CD14-positive monocyte (primary cell): Measurements from ENCODE around the gene CFAP53. TPM values are rescaled to one million over a fixed set of nuclear protein-coding genes. Genes with fewer than 3 reads are reported as not detected.

Source experiments
- DNase-seq, 3 donors: peaks; one replicate each; pipeline ENCODE4 v3.0.0-alpha.2; 2011 to 2022
- H2AFZ ChIP-seq: 2 replicates; pipeline ENCODE4 v1.6.0; 2012; ENCODE audit warnings: mild to moderate bottlenecking, low read depth, low read length, inconsistent platforms; ENCODE audit not compliant: insufficient read depth, poor library complexity, severe bottlenecking
- H3K27ac ChIP-seq, 2 donors: 1 replicate in 1 of 2; 2 replicates in 1 of 2; pipeline ENCODE4 v1.5.1; 2012 to 2013; ENCODE audit warnings: low read length in 2 of 2, control low read depth in 1 of 2, inconsistent platforms in 1 of 2, low read depth in 1 of 2, mild to moderate bottlenecking in 1 of 2
- H3K27me3 ChIP-seq, 2 donors: one replicate each; pipeline versions ENCODE4 v1.6.0 to v1.6.1; 2011 to 2013; ENCODE audit warnings: low read length in 2 of 2; ENCODE audit not compliant: control insufficient read depth in 2 of 2, insufficient read depth in 2 of 2
- H3K36me3 ChIP-seq, 2 donors: replicated peaks in 1 of 2; 1 replicate in 1 of 2; 2 replicates in 1 of 2; pipeline versions ENCODE4 v1.5.1 to v1.6.1; 2012 to 2013; ENCODE audit warnings: low read length in 2 of 2, control low read depth in 1 of 2, inconsistent platforms in 1 of 2, mild to moderate bottlenecking in 1 of 2; ENCODE audit not compliant: insufficient read depth in 2 of 2, control insufficient read depth in 1 of 2
- H3K4me1 ChIP-seq, 2 donors: 1 replicate in 1 of 2; 2 replicates in 1 of 2; pipeline versions ENCODE4 v1.5.1 to v1.6.1; 2012 to 2013; ENCODE audit warnings: low read length in 2 of 2, control low read depth in 1 of 2, inconsistent platforms in 1 of 2, mild to moderate bottlenecking in 1 of 2, moderate library complexity in 1 of 2; ENCODE audit not compliant: insufficient read depth in 2 of 2, control insufficient read depth in 1 of 2
- H3K4me2 ChIP-seq: replicated peaks from 2 replicates; pipeline ENCODE3; 2012; ENCODE audit warnings: low read length, moderate library complexity, mild to moderate bottlenecking; ENCODE audit not compliant: poor library complexity, severe bottlenecking; ENCODE audit errors: extremely low read depth
- H3K4me3 ChIP-seq, 3 experiments: fragments of 200-600 bp in 1 of 3; sonication (generic) in 1 of 3; replicated peaks in 1 of 3; 1 replicate in 2 of 3; 2 replicates in 1 of 3; pipeline ENCODE4 v1.5.1; 2011 to 2013; ENCODE audit warnings: low read length in 3 of 3, mild to moderate bottlenecking in 3 of 3, control low read depth in 2 of 3, low read depth in 2 of 3, inconsistent platforms in 1 of 3, moderate library complexity in 1 of 3
- H3K79me2 ChIP-seq: 2 replicates; pipeline ENCODE4 v1.6.0; 2012; ENCODE audit warnings: mild to moderate bottlenecking, control low read depth, inconsistent platforms, low read length, moderate library complexity; ENCODE audit not compliant: insufficient read depth
- H3K9ac ChIP-seq: 2 replicates; pipeline ENCODE4 v1.6.0; 2017; ENCODE audit warnings: low read length, mild to moderate bottlenecking; ENCODE audit not compliant: insufficient read depth, poor library complexity, severe bottlenecking
- H3K9me3 ChIP-seq, 2 donors: replicated peaks in 1 of 2; 1 replicate in 1 of 2; 2 replicates in 1 of 2; pipeline versions ENCODE4 v1.5.1 to v1.6.1; 2012 to 2013; ENCODE audit warnings: low read length in 2 of 2, control low read depth in 1 of 2; ENCODE audit not compliant: control insufficient read depth in 1 of 2, insufficient read depth in 1 of 2
- H4K20me1 ChIP-seq: 2 replicates; pipeline ENCODE4 v1.6.0; 2012; ENCODE audit warnings: mild to moderate bottlenecking, low read length, control low read depth, moderate library complexity; ENCODE audit not compliant: insufficient read depth
- H3K27ac Mint-ChIP-seq, 7 donors: one replicate each; pipeline ENCODE4 v1.8.0; 2020; ENCODE audit warnings: mild to moderate bottlenecking in 7 of 7, mixed read lengths in 7 of 7, moderate library complexity in 6 of 7, inconsistent platforms in 2 of 7
- H3K27me3 Mint-ChIP-seq, 3 donors: one replicate each; pipeline ENCODE4 v1.8.0; 2021 to 2022; ENCODE audit warnings: low read depth in 3 of 3, mild to moderate bottlenecking in 3 of 3, mixed read lengths in 3 of 3, moderate library complexity in 3 of 3, inconsistent platforms in 1 of 3
- H3K36me3 Mint-ChIP-seq, 2 donors: one replicate each; pipeline ENCODE4 v1.8.0; 2020; ENCODE audit warnings: mixed read lengths in 2 of 2, inconsistent platforms in 1 of 2, mild to moderate bottlenecking in 1 of 2
- H3K4me1 Mint-ChIP-seq: one replicate; pipeline ENCODE4 v1.8.0; 2020; ENCODE audit warnings: mild to moderate bottlenecking, mixed read lengths
- H3K4me3 Mint-ChIP-seq, 2 donors: one replicate each; pipeline ENCODE4 v1.8.0; 2020; ENCODE audit warnings: mild to moderate bottlenecking in 2 of 2, mixed read lengths in 2 of 2, moderate library complexity in 1 of 2
- H3K9me3 Mint-ChIP-seq, 7 donors: one replicate each; pipeline ENCODE4 v1.8.0; 2020 to 2022; ENCODE audit warnings: mixed read lengths in 7 of 7, mild to moderate bottlenecking in 6 of 7, moderate library complexity in 6 of 7, inconsistent platforms in 2 of 7
- WGBS: methylation state at CpG from one replicate; pipeline ENCODE4 v1.1.5; 2013; ENCODE audit warnings: missing lambda C conversion rate; ENCODE audit not compliant: insufficient coverage; 5-methylcytosine and 5-hydroxymethylcytosine counted together
- intact Hi-C, 2 donors: fragments of 100-400 bp; cut with micrococcal nuclease; formaldehyde crosslinking; loops; one replicate each; pipeline versions ENCODE4 v1.15.0 to v1.15.1; 2023
- polyA plus RNA-seq, 3 donors: library from polyadenylated mRNA; depleted of rRNA in 1 of 3; unstranded in 2 of 3; stranded (reverse) in 1 of 3; fragments of 300-500 nt in 2 of 3; fragments of >200 nt in 1 of 3; fragmentation: Illumina TruSeq in 2 of 3; gene quantifications; 1 replicate in 2 of 3; 2 replicates in 1 of 3; pipeline ENCODE4 v1.2.3, GENCODE V29; 2012 to 2021
- small RNA-seq: library from RNA; depleted of rRNA; stranded (forward); fragments of <200 nt; gene quantifications from one replicate; pipeline ENCODE3, GENCODE V24; 2012; ENCODE audit warnings: low read depth; ENCODE audit not compliant: insufficient read length
- TF ChIP-seq, protein P1 (sequence below): fragments of 200-600 bp; IDR thresholded peaks from one replicate; pipeline ENCODE4 v1.8.0; 2022; ENCODE audit warnings: antibody characterized with exemption, mild to moderate bottlenecking

The CFAP53 gene
- polyA plus RNA-seq, 3 donors: 0.08 to 0.14 TPM; not detected in 1

DNA sequence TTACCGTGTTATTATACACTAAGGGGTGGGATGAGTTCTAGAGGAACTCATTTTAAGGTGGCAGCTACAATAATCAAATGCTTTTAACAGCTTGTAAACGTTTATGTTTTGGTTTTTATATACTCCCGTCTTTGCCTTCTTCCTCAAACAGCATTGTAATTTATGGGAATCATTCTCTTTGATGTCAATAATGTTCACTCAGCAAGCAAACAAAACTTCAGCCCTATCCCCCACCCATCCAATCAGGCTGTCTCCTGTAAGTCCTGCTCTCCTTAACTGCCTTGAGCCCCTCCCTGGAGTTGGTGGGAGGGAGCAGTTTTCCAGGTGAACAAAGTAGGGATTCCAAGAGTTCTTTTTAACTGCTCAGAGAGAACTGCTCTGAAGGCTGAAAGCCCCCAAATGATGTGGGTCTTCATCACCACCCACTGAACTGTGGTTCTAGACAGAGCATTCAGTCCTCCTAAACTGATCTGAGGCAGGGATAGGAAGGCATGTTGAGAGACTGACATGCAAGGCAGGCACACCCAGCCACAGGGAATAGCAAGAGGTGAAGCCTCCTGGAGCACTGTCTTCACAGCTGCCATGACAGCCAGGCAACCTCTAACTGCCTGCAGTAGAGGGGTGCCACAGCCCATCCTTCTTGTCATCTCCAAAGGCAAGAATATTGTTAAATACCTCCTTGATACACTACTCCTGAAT lies 88.9 kb downstream of the CFAP53 start:
- intact Hi-C loops: no loop called here
- Histone ChIP-seq H2AFZ (no peak overlapping the region), H3K4me1 (no peaks in the 10 kb centered on the region), H3K79me2 (no peaks in the 10 kb centered on the region), H4K20me1 (no peaks in the 10 kb centered on the region), H3K27me3 (no peaks in the 10 kb centered on the region), H3K4me2 (no peak overlapping the region), H3K9me3 (no peaks in the 10 kb centered on the region), H3K27ac (no peak overlapping the region), H3K4me3 (no peak overlapping the region), H3K9ac (no peak overlapping the region), H3K36me3 (no peaks in the 10 kb centered on the region)
- no CpG with 5 or more reads among the region's 3 CpGs for WGBS
- Mint-ChIP-seq H3K9me3 (peaks cover 0 to 2% (median 0%) of the 10 kb centered on the region in 7 donors), H3K4me3 (no peak overlapping the region), H3K36me3 (no peaks in the 10 kb centered on the region), H3K27me3 (peaks cover 3 to 15% (median 5%) of the 10 kb centered on the region in 3 donors), H3K27ac (no peak overlapping the region), H3K4me1 (no peaks in the 10 kb centered on the region)
- no peak for DNase-seq
- TF ChIP-seq, protein P1, sequence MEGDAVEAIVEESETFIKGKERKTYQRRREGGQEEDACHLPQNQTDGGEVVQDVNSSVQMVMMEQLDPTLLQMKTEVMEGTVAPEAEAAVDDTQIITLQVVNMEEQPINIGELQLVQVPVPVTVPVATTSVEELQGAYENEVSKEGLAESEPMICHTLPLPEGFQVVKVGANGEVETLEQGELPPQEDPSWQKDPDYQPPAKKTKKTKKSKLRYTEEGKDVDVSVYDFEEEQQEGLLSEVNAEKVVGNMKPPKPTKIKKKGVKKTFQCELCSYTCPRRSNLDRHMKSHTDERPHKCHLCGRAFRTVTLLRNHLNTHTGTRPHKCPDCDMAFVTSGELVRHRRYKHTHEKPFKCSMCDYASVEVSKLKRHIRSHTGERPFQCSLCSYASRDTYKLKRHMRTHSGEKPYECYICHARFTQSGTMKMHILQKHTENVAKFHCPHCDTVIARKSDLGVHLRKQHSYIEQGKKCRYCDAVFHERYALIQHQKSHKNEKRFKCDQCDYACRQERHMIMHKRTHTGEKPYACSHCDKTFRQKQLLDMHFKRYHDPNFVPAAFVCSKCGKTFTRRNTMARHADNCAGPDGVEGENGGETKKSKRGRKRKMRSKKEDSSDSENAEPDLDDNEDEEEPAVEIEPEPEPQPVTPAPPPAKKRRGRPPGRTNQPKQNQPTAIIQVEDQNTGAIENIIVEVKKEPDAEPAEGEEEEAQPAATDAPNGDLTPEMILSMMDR: no peak

Small RNAs within 50 kb of the gene (small RNA-seq; reads per million reads assigned to genes)
- gene RN7SL310P: not detected

Other genes with a start within 250 kb of the CFAP53 start
- under 1 TPM in 1 of 3 donors, not detected in 2; 0.04 TPM for gene MYO5B, start 71.3 kb downstream of the CFAP53 start, polyA plus RNA-seq
- gene MBD1, start 15.0 kb upstream of the CFAP53 start, polyA plus RNA-seq: 10 to 100 TPM; 13.2 to 88.6 (median 17.4) TPM
- 100 to 1,000 TPM in 1 of 3 donors, 10 to 100 TPM in 2; 30.9 to 227 (median 33.4) TPM for gene CXXC1, start 21.2 kb upstream of the CFAP53 start, polyA plus RNA-seq
- under 1 TPM in 1 of 3 donors, not detected in 2; 0.17 TPM for gene SKA1, start 108.6 kb upstream of the CFAP53 start, polyA plus RNA-seq